Prostate gland (tissue), 2 donors: ENCODE data around the gene RGS19. TPM values are rescaled to one million over a fixed set of nuclear protein-coding genes. Genes with fewer than 3 reads are reported as not detected.

Experiments
- DNase-seq: peaks from one replicate; pipeline ENCODE4 v3.0.0-alpha.2; 2019; ENCODE audit warnings: low spot score
- H3K27ac ChIP-seq, 2 donors: fragments of 200-600 bp; sonication (generic); 2 replicates each; pipeline ENCODE4 v1.5.1; 2017 to 2019
- H3K27me3 ChIP-seq: fragments of 200-600 bp; sonication (generic); replicated peaks from 2 replicates; pipeline ENCODE4 v1.5.1; 2019; ENCODE audit not compliant: insufficient read depth
- H3K36me3 ChIP-seq, 2 donors: fragments of 200-600 bp; sonication (generic); 1 replicate in 1 of 2; 2 replicates in 1 of 2; pipeline versions ENCODE4 v1.5.1 to v1.8.1; 2017 to 2019
- H3K4me1 ChIP-seq: fragments of 200-600 bp; sonication (generic); replicated peaks from 2 replicates; pipeline ENCODE4 v1.5.1; 2019
- H3K4me3 ChIP-seq, 2 donors: fragments of 200-600 bp; sonication (generic); 2 replicates each; pipeline ENCODE4 v1.5.1; 2017 to 2019
- H3K9me3 ChIP-seq: fragments of 200-600 bp; sonication (generic); 2 replicates; pipeline ENCODE4 v1.5.1; 2017
- CTCF ChIP-seq, 4 experiments: fragments of 200-600 bp in 2 of 4; fragments of 450-650 bp in 2 of 4; sonication (generic) in 2 of 4; IDR thresholded peaks; 1 replicate in 3 of 4; 2 replicates in 1 of 4; pipeline ENCODE4 v1.5.1; 2016 to 2019; ENCODE audit warnings: antibody characterized with exemption in 4 of 4, mild to moderate bottlenecking in 2 of 4, moderate library complexity in 2 of 4
- POLR2A ChIP-seq: fragments of 450-650 bp; IDR thresholded peaks from one replicate; pipeline ENCODE4 v1.6.1; 2016; ENCODE audit warnings: antibody characterized with exemption, mild to moderate bottlenecking
- POLR2AphosphoS5 ChIP-seq: sonication (generic); formaldehyde crosslinking; IDR thresholded peaks from one replicate; pipeline ENCODE4 v1.6.1; 2017; ENCODE audit warnings: antibody characterized with exemption
- WGBS: methylation state at CpG from one replicate; pipeline ENCODE4 v1.1.5; 2018; 5-methylcytosine and 5-hydroxymethylcytosine counted together
- intact Hi-C: fragments of 100-400 bp; cut with DNase I; formaldehyde crosslinking; loops from one replicate; pipeline ENCODE4 v1.14.2; 2022
- total RNA-seq, 2 donors: library from RNA; depleted of rRNA; stranded (reverse); fragments of >200 nt; gene quantifications; one replicate each; pipeline ENCODE4 v1.1.0, GENCODE V29; 2016

Gene RGS19
- total RNA-seq, 2 donors from 2014 or later = 13.3 to 15.1 TPM

GRCh38 chr20:64057628-64058498 is 21.5 kb downstream of the RGS19 start:
- DNase-seq = peak; percentile 53

GRCh38 chr20:64056889-64057627 is 22.3 kb downstream of the RGS19 start:
- intact Hi-C loops = no loop called here
- Histone ChIP-seq H3K4me1 (peaks cover 6% of the 10 kb centered on the region), H3K36me3 (no peaks in the 10 kb centered on the region), H3K27me3 (peaks cover 9% of the 10 kb centered on the region), H3K4me3 (no peak overlapping the region), H3K9me3 (no peaks in the 10 kb centered on the region), H3K27ac (no peak overlapping the region)
- 66% methylated on average over 27 of the region's 39 CpGs for WGBS
- no peak for TF ChIP-seq CTCF (IDR thresholded peaks at IDR 0.05)
- no peak for TF ChIP-seq POLR2AphosphoS5
- no peak for TF ChIP-seq POLR2A
- DNase-seq = no peak

More at GRCh38 chr20:64057628-64058498, 21.5 kb downstream of the RGS19 start:
- Histone ChIP-seq H3K4me3 (no peak overlapping the region), H3K36me3 (no peaks in the 10 kb centered on the region), H3K27ac (peak overlapping the region; percentile 5 to 22), H3K9me3 (no peaks in the 10 kb centered on the region), H3K4me1 (peaks cover 6% of the 10 kb centered on the region), H3K27me3 (peaks cover 9% of the 10 kb centered on the region)
- intact Hi-C loops = no loop called here
- 34% methylated on average over 32 of the region's 33 CpGs for WGBS
- TF ChIP-seq CTCF (IDR thresholded peaks at IDR 0.05) (peak; percentile 62 to 81 (median 72)), POLR2A (no peak), POLR2AphosphoS5 (no peak)

GRCh38 chr20:64056639-64056888 is 22.8 kb downstream of the RGS19 start:
- H3K27me3 ChIP-seq = peaks cover 9% of the 10 kb centered on the region
- peaks cover 6% of the 10 kb centered on the region for H3K4me1 ChIP-seq
- H3K27ac ChIP-seq = no peak overlapping the region
- H3K36me3 ChIP-seq = no peaks in the 10 kb centered on the region
- no peaks in the 10 kb centered on the region for H3K9me3 ChIP-seq
- WGBS = 58% methylated on average over 7 of the region's 7 CpGs
- no peak overlapping the region for H3K4me3 ChIP-seq
- TF ChIP-seq POLR2A (no peak), CTCF (IDR thresholded peaks at IDR 0.05) (no peak), POLR2AphosphoS5 (no peak)
- DNase-seq = no peak
- intact Hi-C loops = no loop called here

- no peak overlapping the region for H3K4me3 ChIP-seq
- peaks cover 9% of the 10 kb centered on the region for H3K27me3 ChIP-seq
- H3K27ac ChIP-seq = no peak overlapping the region
- peaks cover 6% of the 10 kb centered on the region for H3K4me1 ChIP-seq
- TF ChIP-seq CTCF (IDR thresholded peaks at IDR 0.05) = no peak
- TF ChIP-seq POLR2A = no peak
- TF ChIP-seq POLR2AphosphoS5 = no peak
- intact Hi-C loops = no loop called here
- 43% methylated on average over 14 of the region's 22 CpGs for WGBS
- H3K36me3 ChIP-seq = no peaks in the 10 kb centered on the region
- no peaks in the 10 kb centered on the region for H3K9me3 ChIP-seq
- DNase-seq = no peak
These were observed 23.3 kb downstream of the RGS19 start for GRCh38 chr20:64055893-64056638.
